GM18517 (cell line): Measurements from ENCODE around the gene RBM47.
"Not testable (repeated sequence)": the region's sequence is repeated elsewhere in the genome, so short reads cannot be mapped to it uniquely, and the experiment has no call there.

Experiments used
- ATAC-seq: cut with Tn5 transposase; IDR thresholded peaks from one replicate; pipeline ENCODE4 v1.9.1; 2021; ENCODE audit warnings: mild to moderate bottlenecking, moderate library complexity; ENCODE audit not compliant: unreplicated experiment

Gene RBM47

DNA sequence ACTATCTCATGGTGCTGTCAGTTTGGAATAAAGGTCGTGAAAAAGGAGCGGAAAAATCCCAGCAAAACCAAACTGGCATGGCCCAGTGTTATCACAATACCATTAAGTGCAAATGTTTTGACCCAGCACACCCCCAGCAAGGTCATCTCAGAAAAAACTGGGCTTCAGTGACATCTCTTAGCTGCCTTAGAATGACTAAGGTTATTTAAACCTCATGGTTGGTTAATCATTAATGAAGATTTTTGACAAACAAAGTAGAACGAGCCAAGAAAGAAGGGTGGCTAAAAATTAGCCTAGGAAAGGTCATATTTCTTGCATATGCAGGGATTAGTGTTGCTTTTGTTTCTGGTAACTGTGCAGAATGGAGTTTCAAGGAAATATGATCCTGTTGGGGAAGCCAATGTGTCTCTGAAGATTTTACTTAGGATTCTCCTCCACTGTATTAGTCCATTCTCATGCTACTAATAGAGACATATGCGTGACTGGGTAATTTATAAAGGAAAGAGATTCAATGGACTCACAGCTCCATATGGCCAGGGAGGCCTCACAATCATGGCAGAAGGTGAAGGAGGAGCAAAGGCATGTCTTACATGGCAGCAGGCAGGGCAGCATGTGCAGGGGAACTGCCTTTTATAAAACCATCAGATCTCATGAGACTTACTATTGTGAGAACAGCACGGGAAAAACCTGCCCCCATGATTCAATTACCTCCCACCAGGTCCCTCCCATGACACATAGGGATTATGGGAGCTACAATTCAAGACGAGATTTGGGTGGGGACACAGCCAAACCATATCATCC is 211.0 kb downstream of the RBM47 start:
- no peak for ATAC-seq

DNA sequence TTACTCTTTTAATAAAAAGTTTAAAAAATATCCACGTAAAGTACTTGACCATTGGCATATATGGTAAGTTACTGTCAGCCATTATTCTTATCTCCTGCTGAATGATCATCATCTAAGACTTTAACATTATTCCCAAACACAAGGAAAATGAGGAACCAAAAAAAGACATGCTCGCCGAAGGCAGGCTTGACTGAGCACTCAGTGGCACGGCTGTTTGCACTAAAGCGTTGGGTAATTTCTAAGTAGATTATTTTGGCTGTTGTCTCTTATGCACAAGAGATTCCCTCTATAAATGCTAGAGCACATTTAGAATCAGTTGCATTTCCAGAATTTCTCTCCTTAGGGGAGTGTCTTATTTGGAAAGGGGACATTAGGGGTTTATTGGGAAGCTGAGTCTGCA is 211.7 kb downstream of the RBM47 start:
- ATAC-seq: no peak

DNA sequence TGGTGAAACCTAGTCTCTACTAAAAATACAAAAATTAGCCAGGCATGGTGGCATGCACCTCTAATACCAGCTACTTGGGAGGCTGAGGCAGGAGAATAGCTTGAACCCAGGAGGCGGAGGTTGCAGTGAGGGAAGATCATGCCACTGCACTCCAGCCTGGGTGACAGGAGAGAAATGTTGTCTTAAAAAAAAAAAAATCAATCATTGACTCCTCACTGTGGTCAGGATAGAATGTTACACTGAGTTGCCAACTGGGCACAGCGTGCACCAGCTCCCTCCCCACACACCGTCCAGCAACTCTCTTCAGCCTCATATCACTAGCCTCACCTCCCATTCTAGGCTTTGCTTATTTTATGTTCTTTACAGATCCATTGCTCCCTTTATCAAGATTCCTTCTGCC is 215.0 kb downstream of the RBM47 start:
- ATAC-seq: no peak

DNA sequence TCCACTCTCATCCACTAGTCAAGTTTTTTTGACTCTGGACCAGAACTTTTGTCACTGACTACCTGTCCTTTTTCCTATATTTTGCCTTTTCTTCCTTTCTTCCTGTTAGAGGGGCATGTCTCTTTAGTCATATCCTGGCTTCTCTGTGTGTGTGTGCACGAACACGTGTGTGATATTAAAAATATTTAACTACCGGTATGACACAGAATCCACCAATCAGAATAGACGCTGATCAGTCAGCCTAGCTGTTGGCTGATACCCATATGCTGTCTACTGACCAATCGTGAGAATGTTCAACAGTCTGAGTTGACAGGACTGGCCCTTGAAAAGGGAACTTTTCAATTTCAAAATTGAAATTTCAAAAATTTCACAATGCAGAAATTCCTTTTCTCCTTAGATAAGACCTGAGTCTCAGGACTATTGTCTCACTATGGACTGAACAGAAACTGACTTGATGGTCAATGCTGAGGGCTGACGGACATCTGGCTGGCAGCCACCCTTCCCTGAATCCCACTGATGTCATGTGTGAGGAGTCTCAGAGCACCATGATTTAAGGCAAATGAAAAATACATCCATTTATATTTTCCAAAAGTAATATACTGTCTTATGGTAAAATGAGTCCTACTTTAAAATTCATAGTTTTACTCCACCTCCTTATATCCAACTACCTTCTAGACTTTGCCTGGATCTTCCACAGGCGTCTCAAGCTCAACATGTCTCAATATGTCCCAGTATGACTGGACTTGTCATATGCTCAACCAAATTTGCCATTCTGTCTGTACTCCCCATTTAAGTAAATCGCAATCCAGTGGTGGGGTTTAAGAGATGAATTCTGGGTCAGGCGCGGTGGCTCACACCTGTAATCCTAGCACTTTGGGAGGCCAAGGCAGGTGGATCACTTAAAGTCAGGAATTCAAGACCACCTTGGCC is 216.5 kb downstream of the RBM47 start:
- ATAC-seq: no peak

DNA sequence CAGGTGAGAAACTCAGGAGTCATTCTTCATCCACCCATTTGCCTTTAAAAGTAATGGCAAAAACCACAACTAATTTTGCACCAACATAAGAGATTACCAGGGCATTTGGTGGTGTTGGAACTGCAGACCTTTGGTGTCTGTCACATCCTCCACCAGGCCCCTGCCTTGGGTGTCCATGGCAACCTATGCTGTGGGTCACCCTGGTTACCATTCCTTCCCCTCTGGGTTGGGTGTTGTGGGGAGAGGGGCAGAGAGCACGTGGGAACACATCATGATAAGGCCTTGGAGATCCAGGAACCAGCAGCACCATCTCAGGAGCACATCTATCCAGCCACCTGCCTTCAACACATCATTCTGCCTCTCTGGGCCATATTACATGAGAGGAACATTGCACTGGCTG is 217.3 kb downstream of the RBM47 start:
- no peak for ATAC-seq

DNA sequence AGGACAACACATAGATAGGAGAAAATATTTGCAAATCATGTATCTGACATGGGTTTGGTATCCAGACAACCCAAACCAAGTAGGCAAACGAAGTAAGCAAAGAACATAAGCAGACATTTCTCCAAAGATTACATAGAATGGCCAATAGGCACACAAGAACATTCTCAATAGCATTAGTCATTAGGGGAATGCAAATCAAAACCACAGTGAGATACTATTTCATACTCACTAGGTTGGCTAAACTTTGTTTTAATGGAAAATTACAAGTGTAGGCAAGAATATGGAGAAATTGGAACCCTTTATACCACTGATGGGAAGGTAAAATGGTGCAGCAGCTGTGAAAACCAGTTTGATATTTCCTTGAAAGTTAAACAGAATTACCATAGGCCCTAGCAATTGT is 219.8 kb downstream of the RBM47 start:
- ATAC-seq: no peak

DNA sequence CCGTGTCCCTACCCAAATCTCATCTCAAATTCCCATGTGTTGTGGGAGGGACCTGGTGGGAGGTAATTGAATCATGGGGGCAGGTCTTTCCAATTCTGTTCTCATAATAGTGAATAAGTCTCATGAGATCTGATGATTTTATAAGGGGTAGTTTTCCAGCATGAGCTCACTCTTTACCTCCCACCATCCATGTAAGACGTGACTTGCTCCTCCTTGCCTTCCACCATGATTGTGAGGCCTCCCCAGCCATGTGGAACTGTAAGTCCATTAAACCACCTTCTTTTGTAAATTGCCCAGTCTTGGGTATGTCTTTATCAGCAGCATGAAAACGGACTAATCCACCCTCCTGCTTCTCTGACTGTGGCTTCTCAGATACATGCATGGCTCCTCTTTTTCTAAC is 222.2 kb downstream of the RBM47 start:
- ATAC-seq: not testable (repeated sequence)

DNA sequence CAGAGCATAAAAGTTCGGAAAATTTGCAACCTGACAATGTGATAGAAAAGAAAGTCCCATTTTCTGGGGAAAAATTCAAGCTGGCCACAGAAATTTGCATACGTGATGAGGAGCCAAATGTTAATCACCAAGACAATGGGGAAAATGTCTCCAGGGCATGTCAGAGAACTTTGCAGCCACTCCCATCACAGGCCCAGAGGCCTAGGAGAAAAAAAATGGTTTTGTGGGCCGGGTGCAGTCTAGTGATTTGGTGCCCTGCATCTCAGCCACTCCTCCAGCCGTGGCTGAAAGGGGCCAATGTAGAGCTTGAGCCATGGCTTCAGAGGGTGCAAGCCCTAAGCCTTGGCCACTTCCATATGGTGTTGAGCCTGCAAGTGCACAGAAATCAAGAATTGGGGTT is 223.3 kb downstream of the RBM47 start:
- no peak for ATAC-seq

DNA sequence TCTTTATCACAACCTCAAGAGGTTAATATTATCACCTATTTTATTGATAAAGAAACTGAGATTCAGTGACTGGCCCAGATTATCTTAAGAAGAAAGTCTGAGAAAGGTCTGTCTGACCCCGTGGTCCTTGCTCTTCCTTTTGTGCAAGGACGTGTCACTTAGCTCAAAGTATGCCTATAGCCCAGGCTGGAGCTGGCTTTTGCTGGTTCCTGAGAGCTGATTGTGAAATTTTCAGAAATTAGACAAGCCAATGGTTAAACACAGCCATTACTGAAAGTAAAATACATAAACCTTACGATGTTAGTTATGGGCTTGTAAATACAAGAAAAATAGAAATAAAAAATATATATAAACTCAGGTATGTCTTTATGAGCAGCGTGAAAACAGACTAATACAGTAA is 224.5 kb downstream of the RBM47 start:
- no peak for ATAC-seq

DNA sequence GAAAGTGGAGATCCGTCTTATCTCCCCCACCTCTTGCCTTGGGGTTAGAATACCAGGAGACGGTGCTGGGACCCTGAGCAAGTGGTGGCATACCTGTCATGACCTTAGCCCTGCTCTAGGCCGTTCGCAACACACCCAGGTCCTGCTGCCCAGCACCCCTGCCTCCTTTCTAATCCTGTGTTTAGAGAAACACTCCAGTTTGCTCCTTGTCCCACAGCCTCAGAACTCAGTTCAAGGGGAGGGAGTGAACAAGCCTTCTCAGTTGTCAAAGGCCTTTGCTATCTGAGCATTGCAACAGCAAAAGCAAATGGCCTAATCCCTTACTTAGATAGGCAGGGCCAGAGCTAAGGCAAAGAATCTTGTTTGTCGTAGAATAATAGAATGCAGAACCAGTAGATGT is 226.6 kb downstream of the RBM47 start:
- ATAC-seq: no peak

DNA sequence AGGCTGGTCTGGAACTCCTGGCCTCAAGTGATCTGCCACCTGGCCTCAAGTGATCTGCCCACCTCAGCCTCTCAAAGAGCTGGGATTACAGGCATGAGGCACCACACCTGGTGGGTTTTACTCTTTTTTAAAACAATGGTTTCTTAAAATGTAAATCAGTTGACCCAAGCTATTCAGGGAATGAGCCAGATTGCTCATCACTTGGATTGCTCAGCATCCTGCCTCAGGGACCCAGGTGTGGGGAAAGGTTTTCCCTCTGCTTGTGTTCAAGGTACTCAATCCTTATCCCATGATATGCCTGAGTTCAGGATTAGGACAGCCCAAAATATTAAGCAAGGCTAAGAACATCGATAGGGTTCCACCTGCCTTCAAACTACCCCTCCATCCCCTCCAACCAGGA is 227.1 kb downstream of the RBM47 start:
- no peak for ATAC-seq

DNA sequence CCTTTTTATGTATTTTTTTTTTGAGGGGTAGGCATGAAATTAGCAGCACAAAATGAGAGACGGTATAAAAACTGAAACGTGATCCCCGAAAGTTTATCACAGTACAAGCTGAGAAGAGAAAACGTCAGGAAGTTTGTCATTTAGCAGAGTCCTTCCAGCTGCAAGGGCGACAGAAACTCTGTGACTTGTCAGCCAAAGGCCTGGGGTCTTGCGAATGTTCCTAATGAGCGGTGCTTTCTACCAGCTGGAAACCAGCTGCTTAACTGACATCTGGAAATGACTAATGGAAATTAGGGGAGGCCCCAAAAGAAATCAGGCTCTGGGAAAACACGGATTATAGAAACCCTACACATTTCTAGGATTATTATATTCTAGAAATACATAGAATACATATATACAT is 228.0 kb downstream of the RBM47 start:
- ATAC-seq: no peak

DNA sequence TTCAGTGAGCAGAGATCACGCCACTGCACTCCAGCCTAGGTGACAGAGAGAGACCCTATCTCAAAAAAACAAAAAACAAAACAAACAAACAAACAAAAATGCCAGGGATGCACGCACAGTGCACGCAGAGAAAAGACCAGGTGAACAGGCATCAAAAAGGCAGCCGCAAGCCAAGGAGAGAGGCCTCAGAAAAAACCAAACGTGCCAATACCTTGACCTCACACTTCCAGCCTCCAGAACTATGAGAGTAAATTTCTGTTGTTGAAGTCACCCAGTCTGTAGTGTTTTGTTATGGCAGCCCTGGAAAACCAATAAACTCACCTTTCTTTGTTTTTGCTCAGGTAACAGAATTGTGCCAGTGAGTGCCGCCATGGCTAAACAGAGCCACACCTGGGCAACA is 228.6 kb downstream of the RBM47 start:
- no peak for ATAC-seq

DNA sequence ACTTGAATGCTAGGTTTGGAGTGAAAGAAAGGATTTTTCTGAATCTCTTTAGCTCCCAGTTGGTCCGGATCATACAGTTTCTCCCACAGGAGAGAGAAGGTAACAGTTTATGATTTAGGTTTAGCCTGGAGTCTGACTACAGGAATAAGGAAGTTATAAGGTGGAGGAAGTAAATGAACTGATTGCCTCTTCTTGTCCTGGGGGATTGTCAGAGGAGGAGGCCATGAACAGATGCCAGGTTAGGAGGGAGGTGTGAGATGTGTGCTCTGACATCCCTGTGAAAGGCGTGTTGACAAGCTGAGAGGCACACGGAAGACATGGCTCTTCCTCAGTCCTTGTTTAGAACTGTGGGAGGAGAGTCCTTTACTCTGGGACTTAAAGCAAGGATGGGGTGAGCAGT is 230.1 kb downstream of the RBM47 start:
- ATAC-seq: no peak

DNA sequence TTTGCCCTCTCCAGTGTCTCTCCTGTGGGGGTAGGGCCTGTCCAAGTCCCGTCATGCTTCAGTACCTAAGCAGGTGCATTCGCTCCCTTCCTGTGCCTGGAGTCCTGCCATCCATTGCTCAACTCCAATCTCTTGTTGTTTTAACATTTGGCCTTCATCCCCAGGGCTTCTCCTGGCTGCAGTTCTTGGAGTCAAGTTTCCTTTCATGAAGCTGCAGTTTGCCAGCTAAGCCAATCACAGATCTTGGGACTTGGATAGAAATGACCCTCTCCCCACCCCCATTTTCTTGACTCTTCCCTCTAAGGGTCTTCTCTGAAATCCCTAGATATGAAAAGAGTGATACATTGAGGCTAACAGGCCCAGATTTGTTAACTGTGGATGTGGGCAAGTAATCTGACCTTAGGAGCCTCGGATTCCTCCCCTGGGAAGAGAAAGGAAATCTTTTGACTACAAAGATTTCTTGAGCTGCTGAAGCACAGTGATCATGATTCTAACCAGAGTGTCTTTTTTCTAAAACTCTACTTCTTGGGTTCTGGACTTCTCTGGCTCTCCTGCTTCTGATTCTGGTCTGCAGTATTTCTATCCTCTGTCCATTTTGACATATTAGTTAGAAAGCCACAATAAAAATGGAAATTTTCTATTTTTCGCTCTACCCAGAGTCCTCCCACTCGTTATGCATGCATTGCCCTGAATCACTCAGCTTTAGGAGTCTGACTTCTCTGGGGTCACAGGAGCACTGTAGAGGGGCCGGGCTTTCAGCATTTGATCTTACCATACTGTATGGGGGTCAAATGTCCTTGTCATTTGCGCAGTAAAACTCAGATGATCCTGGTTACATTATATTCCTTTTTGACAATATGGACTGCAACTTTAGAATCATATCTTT is 233.5 kb downstream of the RBM47 start:
- ATAC-seq: no peak

DNA sequence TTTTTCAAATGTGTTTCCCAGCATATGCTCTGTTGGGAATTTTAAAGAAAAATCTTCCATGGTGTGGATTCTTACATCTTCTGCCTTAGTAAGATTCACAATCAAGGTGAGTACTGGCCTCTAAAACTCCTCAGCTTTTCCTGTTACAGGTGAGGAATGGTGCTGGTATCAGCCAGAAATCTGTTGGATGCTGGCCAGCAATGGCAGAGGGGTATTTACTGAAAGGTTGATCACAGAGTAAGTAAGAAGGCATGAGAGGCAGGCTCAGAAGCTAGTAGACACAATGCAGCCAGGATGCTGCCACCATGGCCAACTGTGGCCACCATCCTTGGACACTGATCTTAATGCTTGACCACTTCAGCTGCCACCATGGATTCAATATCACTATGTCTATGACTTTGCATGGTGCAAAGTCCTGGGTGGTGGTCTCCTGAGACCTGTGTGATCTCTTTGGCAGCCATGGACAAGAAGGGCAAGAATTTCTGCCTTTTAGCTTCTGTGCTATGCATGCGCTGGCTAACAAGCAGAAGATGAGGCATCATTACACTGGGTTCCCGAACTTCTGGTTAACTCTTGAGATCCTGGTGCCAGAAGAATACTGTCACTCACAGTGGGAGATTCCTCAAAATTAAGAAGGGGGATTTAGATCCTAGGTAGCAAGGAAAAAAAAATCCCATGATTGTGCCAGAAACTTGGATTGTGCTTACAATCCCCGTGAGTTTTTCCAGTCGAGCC is 234.3 kb downstream of the RBM47 start:
- no peak for ATAC-seq

DNA sequence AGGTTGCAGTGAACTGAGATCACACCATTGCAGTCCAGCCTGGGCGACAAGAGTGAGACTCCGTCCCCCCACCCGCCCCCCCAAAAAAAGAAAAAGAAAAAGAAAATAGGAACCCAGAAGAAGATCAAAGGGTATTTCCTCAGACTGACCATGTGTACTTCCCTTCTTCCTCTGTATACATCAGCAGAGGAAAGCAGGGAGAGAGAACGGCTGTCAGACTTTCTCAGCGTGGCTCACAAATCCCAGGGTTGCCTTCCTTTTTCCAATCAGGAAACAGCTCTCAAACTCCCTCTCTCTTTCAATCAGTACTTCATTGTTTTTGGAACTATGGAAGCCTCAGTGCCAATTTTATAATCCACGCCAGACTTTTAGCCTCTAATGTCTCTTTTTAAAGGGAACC is 235.4 kb downstream of the RBM47 start:
- ATAC-seq: no peak

DNA sequence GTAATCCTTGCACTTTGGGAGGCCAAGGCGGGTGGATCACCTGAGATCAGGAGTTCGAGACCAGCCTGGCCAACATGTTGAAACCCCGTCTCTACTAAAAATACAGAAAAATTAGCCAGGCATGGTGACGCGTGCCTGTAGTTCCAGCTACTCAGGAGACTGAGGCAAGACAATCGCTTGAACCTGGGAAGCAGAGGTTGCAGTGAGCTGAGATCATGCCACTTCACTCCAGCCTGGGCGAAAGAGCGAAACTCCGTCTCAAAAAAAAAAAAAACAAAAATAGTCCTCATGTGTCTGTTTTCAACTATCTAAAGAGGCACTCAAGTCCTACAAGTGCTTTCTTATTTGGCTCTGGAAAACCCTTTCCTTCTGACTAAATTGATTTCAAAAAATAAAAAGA is 237.4 kb downstream of the RBM47 start:
- not testable (repeated sequence) for ATAC-seq

DNA sequence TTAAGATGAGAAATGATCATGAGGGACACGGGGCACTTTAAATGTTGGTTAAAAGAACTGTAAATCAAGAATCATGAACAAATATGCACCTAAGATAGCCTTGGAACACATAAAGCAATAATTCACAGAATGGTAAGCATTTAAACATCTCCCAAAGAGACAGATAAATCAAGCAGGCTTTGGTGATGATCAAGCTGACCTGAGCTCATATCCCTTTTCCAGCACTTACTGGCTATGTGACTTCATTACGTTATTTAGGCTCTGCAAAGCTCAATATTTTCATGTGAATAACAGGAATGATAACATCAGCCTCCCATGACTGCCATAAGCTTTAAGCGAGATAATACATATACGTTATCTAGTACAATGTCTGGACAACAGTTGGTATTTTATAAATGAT is 239.7 kb downstream of the RBM47 start:
- no peak for ATAC-seq

DNA sequence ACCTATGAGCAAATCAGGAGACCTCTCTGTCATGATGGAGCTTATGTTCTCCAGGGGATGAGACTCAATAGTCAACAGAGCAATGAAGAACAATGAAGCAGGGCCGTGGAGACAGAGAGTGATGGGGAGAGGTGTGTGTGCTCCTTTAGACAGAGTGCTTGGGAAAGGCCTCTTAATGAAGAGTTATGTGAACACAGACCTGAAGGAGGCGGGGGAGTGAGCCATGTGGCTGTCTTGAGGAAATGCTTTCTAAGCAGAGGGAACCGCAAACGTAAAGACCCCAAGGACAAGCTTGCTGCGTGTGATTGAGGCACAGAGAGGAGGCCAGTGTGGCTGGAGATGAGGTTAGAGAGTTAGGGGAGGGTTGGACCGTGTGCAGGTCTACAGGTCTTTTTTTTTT is 241.4 kb downstream of the RBM47 start:
- no peak for ATAC-seq

DNA sequence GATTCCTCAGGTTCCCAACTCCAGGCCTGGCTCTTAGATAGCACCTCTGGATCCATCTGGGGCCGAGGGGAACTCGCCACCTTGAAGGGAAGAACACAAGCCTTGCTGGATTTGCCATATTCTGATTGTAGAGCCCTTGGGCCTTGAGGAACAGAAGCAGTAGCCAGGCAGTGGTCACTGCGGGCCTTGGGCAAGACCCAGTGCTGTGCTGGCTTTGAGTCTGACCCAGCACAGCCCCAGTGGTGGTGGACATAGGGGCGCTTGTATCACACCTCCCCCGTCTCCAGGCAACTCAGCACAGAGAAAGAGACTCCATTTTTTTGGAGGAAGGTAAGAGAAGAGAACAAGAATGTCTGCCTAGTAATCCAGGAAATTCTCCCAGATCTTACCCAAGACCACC is 249.0 kb downstream of the RBM47 start:
- ATAC-seq: no peak
